Anterior cingulate cortex (tissue), 58 donors: ENCODE results near the gene ACVRL1.

ENCODE experiments used
- DNase-seq, 58 donors: peaks; one replicate each; lab custom pipeline; 2025; lab: John Stamatoyannopoulos, UW

Gene ACVRL1

DNA sequence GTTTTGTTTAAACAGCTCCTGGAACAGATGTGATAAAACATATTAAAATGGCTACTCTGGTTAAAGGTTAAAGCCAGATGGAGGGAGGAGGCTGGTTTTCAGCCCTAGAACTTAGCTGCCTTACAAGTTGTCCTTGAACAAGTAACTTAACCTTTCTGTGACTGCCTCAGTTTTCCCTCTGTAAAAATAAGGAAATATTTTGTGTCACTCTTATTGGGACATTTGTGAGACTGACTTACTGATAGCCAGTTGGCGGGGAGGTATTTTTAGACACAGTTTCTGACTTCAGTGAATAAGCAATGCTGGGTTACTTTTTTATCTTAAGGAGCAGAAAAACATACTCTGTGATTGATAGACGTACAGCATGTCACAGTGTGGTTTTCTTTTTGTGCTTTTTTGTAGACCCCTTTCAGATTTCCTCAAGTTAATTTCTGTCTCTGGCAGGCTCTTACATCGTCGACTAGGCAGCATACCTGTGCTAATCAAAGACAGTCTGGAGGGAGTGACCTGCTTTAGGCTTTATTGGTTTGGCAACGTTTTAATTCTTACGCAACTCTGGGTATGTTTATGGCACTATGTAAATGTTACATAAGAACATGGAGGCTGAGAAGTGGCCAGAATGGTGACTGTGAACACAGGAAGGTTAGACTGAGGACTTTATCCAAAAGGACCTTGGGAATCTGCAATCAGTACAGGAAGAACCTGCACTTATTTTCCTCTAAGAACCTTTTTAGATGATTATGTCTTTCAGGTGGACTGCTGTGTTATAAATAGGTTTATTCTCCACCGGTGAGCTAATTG, 47.5 kb downstream of the ACVRL1 start:
- DNase-seq = no peak

DNA sequence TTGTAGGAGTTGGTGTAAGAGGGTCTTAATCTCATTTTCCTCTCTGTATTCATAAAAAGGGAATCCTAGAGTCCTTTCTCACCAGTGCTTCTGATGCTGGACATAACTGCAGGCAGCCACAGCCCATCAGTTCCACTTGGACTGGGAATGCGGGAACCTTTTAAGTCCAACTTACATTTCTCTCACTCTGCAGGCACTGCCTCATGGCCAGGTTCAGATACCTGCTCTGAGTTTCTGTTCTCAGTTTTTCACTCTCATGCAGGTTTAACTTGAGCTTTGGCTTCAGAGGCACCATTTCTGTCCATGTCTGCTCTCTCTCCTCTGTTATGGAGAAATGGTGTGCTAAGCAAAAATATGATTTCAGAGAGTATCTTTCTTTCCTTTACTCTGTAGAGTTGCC, 48.4 kb downstream of the ACVRL1 start:
- DNase-seq = no peak

DNA sequence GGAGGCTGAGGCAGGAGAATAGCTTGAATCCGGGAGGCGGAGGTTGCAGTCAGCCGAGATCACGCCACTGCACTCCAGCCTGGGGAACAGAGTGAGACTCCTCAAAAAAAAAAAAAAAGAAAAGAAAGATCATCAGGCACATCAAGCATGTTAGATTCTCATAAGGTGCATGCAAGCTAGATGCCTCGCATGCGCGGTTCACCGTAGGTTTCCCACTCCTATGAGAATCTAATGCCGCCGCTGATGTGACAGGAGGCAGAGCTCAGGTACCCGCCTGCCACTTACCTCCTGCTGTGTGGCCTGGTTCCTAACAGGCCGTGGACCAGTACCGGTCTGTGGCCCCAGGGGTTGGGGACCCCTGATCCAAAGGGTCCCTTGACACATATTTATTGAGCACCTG, 51.2 kb downstream of the ACVRL1 start:
- DNase-seq = no peak

DNA sequence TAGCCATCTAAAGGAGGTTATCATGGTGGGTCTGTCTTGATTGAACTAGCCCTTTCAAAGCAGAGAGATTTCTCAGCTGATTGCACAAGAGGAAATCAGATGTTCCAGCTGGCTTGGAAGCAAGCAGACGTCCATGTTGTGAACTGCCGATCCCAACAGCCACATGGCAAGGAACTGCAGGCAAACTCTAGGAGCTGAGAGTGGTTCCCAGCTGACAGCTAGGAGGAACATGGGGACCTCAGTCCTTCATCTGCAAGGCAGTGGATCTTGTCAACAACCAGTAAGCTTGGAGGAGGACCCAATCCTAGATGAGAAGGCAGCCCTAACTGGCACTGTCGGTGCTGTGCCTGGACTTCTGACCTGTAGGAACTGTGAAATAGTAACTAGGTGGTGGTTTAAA, 51.9 kb downstream of the ACVRL1 start:
- no peak for DNase-seq

DNA sequence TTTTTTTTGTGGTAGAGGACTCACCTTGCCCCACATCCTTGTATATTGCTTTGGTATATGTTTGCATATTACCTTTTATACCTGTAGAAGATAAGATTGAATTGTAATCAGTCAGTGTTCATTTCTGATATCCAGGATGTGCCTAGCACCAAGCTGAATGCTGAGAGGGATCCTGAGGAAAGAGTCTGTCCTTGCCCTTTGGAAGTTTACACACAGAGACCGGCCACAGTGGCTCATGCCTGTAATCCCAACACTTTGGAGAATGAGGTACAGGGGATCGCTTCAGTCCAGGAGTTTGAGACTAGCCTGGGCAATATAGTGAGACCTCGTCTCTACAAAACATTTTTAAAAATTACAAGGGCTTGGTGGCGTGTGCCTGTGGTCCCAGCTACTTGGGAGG, 52.6 kb downstream of the ACVRL1 start:
- DNase-seq = no peak

DNA sequence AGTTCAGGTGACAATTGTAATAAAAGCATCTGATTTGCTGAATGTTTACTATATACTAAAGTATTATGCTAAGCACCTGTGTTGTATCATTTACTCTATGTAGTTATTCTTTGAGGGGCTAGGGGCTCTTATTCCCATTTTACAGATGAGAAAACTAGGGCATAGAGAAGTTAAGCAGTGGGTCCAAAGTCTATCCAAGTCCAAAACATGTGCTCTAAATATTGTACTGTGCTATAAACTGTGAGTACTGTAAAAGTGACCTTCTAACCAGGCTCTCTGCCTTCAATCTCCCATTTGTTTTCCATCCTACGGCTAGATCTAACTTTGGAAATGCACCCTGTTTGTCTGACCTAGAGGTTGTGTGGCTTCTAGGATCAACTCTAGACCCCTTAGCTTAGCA, 53.2 kb downstream of the ACVRL1 start:
- no peak for DNase-seq

DNA sequence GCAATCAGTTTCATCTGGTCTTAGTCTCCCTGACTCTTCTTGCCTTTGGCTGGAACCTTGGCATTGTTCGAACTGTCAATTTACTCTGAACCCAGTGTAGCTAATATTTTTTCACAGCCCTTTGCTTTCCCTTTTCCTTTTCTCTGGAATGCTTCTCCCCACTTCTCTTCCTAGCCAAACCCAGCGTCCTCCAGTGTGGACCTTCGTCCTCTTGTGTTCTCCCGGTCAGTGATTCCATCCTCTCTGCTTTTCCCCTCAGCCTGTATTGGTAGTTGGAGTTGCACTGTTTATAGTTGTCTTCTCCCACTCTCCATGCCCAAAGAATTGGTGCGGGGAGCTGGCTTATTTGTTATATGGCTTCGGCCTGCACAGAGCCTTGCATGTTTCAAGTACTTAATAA, 53.6 kb downstream of the ACVRL1 start:
- no peak for DNase-seq

DNA sequence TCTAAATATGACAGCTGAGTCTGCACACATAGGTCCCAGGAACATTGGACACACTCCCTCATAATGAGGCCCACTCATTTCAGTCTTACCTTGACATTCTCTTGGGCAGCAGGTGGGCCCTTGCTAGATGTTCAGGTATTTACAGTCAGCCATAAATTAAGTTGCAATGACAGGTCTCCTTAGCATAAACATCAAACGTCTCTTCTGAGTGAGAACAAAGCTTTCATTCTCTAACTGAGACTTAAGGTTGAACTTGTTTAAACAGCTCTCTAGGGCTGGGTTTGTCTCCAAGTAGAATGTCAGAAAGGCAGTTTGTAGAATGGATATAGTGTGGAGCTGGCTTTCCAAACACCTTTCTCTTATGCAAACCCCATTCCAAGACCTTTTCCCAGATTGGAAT, 54.5 kb downstream of the ACVRL1 start:
- DNase-seq = no peak

DNA sequence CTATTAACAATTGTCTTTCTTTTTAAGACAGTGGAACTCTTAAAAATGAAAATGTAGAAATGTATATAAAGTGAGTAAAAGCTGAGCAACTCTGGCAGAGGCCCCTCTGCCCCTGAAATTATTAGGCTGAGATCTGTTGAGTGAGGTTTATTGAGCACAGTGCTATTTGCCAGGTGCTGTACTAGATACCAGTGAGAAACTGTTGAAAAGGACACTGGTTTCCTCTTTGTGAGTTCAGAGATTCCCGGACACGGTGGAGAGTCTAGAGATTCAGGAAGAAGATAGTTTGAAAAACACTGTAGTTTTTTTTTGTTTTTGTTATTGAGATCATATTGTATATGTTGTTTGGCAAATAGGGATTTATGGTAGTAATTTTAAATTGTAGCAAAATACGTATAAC, 55.4 kb downstream of the ACVRL1 start:
- DNase-seq = no peak

DNA sequence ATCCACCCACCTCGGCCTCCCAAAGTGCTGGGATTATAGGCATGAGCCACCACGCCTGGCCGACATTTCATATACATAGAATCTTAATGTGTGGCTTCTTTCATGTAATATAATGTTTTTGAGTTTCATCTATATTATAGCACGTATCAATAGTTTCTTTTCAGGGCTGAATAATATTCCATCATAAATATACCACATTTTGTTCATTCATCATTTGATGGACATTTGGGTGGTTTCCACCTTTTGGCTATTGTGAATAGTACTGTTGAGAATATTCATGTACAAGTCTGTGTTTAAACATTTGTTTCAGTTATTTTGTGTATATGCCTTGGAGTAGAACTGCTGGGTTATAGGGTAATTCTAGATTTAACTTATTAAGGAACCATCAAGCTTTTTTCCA, 56.2 kb downstream of the ACVRL1 start:
- DNase-seq = no peak

DNA sequence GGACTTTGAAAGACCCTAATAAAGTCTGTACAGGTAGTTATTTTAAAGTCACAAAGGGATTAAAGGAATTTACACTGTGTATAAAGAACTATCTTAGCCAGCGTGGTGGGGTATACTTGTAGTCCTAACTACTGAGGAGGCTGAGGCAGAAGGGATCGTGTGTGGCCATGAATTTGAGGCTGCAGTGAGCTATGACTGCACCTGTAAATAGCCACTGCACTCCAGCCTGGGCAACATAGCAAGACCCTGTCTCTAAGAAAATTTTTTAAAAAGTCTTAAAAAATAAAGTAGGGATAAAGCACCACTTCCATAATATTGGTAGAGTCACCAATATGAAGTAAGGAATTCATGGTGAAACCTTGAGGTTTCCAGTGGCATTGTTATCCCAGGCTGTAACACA, 62.3 kb downstream of the ACVRL1 start:
- DNase-seq = no peak

DNA sequence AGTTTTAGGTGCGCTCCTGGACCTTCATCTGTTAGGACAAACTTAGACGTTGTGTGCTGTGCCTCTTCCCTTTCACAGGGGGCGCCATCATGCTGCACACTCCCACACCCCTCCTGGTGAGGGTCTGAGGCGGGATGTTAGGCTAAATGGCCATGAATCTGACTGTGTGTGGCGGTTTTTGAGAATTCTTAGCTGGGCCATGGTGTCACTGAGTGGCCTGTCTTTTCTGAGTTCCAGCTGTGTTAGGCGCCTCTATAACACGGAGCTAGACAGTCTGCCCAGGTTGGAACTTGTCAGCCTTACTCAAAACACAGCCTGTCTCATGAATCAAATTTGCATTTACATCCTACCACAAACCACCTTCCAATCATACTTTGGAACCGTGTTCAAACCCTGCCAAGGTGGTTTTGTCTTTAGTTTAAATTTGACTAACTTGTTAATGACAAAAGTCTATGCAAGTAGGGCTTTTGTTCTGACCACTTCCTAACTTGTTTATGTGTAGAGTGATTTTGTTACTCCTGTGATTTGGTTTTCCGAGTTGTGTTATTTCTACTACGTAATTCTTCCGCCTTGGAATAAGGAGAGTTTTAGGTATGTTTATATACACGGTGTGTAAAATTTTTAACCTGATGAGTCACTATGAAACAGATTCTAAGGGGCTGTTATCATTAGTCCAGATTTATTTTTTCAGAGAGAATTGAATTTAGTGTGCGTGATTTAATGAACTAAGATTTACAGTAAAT, 63.8 kb downstream of the ACVRL1 start:
- no peak for DNase-seq

DNA sequence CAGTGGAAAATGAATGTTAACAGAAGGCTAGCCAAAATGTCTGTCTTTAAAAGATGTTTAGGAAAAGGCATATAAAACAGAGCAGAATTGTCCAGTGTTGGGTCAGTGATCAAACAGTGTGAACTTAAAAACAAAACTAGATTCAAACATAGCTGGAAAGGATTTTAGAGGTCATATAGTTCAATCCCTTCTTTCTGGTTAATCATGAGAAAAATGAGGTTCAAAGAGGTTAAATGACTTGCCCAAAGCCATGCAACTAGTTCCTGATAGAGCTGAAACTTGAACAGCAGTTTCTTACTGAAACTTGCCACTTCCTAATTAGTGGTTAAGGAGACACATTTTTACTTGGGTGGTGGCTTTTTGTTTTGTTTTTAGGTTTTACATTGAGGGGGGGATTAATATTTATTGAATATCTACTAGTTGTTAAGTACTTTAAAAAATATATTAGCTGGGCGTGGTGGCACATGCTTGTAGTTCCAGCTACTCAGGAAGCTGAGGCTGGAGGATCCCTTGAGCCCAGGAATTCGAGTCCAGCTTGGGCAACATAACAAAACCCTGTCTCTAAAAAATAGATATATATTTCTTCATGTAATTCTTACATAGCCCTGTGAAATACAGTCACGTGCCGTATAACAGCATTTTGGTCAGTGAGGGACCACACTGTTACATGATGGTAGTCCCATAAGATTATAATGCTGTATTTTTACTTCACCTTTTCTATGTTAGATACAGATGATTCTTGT, 64.5 kb downstream of the ACVRL1 start:
- no peak for DNase-seq

DNA sequence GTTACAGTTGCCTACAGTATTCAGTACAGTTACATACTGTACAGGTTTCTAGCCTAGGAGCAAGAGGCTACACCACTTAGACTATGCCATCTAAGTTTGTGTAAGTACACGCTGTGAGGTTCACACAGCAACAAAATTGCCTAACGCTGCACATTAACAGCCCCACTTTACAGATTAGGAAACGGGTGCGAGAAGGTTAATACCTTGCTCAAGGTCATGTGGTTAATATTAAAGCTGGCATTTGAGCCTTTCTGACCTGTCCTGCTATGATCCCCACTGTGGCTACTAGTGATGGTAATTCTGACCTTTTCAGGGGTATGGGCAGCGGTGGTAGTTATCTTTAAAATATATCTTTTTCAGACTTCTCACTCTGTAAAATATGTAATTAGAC, 65.1 kb downstream of the ACVRL1 start:
- DNase-seq = no peak

DNA sequence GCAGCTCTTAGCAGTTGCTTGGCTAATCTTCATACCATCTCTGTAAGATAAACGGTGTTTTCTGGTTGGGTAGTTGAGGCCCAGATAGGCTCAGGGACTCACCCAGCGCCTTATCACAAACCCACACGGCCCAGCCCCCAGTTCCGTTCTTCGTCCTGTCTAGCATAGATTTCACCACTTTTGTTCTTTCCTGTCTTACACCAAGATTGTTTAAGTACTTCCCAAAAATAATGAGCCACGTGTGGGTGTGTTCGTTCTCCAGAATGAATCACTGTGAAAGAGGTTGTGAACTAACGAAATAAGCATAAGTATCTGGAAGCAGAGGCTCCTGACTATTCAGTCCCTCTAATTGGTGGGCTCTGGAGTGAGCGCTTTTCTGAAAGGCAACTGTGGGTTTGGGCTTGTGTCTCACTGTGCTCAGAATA, 65.6 kb downstream of the ACVRL1 start:
- peak in 12 of 58 donors; percentile 13 to 42 (median 20) for DNase-seq
